ENCODE results near the gene PRKN.
"Not testable (repeated sequence)": the region's sequence is repeated elsewhere in the genome, so short reads cannot be mapped to it uniquely, and the experiment has no call there.

The PRKN gene

DNA sequence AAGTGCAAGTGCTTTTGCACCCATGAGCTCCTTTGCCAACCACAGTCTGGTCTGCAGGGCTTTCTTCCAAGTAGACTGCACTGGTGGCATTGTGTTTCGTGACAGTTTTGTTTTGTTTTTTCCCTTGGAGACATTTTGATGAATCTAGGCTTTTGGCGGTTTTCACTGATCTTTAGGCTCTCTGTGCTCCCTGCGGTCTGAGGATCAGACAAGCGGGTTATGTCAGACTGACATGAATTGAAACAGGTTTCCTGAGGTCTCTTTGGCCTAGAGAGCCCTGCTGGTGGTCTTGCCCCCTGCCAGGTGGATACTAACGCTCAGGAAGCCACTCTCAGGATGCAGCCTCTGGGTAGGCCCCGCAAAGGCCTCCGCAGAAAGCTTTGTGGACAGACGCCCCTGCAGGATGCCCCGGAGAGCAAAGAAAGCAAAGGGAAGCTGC lies 898.3 kb downstream of the PRKN start:
- DNase-seq: no peak

DNA sequence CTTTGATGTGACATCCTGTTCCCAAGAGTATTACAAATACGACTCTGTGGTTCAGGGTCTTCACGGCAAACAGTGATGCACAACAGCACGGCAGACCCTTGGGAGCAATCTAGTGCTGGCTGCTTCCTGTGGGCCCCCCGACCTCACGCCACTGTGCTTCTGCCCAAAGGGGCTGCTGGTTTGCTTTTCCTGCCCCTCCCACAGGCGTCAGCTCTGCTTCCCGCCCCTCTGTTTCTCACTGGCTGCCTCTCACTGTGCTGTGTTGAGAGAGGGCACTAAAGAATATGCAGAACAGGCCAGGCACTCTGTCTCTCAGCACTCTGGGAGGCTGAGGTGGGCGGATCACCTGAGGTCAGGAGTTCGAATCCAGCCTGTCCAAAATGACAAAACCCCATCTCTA lies 899.2 kb downstream of the PRKN start:
- DNase-seq: no peak

DNA sequence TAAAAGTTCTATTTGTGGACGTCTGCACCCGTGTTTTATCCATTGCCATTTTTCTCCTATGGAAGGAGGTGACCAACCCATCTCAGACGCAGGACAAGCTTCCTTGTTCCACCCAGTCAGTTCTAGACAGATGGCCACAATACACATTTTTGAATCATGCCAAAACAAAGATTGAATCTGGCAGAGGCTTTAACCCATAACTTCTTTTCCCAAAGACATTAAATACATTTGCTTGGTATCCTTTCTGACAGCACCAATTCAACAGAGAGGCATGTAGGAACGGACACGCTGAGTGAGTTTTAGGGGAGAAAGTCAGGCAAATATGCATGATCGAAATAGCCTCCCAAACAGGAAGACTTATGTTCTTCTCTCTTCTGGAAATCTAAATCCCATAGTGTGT lies 901.1 kb downstream of the PRKN start:
- DNase-seq: no peak

DNA sequence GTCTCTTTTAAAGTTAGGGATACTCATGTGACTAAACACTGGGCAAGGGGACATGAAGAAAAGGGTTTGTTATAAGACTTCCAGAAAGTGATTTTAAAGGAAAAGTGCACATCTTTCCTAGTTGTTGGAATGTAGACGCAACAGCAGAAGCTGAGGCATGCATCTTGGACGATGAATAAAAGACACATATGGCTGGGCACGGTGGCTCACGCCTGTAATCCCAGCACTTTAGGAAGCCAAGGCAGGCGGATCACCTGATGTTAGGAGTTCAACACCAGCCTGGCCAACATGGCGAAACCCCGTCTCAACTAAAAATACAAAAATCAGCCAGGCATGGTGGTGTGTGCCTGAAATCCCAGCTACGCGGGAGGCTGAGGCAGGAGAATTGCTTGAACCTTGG lies 905.4 kb downstream of the PRKN start:
- DNase-seq: not testable (repeated sequence)

DNA sequence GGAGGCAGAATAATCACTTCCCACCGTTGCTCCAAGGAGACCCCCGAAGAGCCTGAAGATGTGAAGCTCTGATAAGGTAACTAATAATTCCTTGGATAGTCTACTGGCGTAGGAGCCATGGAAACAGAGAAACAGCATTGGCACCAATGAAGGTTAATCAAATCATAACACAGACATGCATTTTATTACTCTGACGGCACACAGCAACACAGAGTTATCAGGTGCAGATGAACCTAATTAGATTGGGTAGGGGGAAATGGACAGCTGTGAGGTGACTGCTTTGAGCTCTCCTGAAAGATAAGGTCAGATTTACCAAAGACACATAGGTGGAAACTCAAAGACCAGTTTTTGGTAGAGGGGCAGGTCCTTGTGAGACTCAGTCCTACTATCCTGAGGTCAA lies 909.7 kb downstream of the PRKN start:
- no peak for DNase-seq

DNA sequence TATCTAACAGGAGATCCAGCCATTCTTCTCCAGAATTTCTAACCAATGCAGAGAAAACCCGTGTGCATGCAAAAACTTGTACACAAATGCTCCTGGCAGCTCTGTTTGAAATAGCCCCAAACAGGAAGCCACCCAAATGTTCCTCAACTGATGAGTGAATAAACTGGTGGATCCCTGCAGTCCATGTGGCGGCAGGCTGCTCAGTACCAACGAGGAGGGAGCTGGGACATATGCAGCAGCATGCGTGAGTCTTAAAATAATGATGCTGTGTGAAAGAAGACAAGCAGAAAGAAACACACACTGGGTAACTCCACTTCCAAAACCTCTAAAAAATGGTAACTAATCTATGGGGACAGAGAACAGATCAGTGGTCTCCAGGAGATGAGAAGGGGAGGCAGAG lies 911.6 kb downstream of the PRKN start:
- no peak for DNase-seq

DNA sequence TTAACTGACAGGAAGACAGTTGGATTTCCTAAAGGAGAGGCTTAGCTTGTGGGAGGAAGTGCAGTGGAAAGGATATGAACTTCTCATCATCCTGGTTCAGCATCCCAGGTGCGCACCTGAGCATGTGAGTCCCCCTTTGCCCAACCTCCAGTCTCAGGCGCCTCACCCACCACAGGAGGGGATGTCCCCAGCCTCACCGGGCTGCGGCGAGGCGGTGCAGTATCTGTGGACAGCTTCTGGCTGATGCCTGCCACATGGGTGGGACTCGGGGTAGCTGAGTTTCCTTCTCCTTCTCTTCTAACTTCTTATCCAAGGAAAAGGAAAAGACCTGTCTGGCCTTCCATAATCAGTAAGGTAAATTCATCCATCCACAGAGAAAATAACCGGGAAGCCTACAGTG lies 914.4 kb downstream of the PRKN start:
- no peak for DNase-seq

DNA sequence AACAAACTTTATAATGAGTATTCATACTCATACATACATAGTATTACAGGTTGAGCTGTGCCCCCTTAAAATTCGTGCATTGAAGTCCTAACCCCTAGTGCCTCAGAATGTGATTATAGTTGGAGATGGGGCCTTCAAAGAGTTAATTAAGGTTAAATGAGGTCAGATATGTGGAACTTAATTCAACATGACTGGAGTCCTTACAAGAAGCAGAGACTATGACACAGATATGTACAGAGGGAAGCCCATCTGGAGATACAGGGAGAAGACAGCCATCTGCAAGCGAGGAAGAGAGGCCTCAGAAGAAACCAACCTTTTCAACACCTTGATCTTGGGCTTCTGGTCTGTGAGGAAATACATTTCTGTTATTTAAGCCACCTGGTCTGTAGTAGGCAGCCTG lies 917.6 kb downstream of the PRKN start:
- no peak for DNase-seq

DNA sequence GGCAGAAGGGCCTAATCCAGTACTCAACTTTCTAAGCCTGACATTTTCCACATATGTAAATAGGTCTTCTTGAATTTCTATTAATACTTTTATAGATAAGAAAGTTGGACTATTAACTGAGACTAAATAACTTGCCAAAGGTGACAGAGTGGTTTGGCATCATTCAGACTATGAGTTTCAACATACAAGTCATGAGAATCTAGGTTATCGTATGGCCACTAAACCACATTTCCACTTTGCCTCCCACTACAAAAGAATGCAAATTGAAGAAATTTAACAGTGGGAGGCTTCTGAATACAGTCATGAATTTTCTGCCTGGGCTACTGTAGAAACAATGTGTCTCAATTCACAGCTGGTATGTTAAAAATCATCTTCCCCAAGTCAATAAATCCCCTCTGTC lies 922.7 kb downstream of the PRKN start:
- no peak for DNase-seq

DNA sequence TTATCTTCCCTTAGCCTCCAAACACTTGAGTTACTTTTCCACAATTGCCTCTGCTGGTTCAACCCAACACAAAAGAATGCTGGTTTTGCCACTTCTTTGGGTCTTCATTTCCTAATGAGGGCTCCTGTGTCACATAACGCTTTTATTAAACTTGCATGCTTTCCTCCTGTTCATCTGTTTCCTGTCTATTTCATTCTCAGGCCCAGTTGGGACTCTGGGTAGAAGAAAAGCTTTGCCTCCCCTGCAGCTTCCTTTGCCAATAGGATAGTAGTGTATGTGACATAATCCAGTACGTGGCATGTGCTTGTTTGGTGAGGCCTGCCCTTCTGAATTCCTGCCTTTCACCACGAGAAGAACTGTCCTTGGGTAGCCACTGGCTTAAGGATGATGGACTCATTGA lies 924.4 kb downstream of the PRKN start:
- no peak for DNase-seq

DNA sequence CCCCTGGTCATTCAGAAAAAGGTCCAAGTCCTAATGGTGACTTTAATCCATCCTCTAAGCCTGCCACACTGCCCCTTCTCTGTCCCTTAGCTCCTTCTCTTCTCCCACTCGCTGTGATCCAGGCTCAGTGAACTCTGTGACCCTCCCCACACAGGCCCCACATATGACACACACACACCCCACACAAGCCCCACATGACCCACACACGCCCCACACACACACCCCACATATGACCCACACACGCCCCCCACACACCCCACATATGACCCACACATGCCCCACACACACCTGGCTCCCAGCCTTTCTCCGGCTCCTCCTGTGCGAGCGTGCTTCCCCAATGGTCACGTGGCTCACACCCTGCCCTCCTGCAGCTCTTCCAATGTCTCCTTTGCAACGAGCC lies 925.3 kb downstream of the PRKN start:
- no peak for DNase-seq

DNA sequence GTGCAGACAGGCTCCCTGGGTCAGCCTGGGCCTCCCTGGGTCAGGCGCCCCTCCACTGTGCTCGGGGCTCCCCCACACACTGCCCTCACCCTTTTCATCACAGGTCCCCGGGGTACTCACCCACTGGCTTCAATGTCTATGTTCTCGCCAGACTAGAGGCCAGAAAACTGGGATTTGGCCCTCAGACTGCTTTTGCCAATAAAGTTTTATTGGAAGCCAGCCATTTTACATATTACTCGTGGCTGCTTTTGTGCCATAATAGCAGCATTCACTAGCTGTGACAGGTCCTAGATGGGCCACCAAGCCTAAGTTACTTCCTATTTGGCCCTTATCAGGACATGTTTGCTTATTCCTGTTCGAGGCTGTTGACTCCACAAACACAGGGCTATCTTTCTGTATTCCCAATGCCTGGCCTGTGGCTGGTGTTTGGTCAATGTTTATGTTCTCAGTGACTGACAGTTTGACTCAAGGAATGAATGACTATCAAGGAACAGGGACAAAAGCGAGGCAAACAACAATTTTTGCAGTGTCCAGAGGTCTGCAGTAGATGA lies 928.6 kb downstream of the PRKN start:
- DNase-seq: no peak

DNA sequence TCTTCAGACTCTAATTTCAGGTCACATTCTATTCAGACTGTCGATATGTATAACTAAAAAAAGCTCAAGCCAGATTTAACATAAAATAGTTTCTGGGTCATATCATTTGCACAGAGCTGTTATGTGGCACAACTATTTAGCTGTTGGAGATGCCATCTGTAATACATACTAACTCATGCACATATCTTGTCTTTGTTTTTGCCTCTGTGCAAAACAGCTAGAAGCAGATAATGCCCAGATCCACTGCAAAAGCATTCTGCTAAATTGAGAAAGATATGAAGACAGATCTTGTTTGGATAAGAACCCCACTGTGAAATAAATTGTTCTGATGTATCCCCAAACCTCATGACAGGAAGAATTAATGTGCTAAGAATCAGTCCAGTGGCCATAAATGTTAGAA lies 930.9 kb downstream of the PRKN start:
- DNase-seq: no peak

DNA sequence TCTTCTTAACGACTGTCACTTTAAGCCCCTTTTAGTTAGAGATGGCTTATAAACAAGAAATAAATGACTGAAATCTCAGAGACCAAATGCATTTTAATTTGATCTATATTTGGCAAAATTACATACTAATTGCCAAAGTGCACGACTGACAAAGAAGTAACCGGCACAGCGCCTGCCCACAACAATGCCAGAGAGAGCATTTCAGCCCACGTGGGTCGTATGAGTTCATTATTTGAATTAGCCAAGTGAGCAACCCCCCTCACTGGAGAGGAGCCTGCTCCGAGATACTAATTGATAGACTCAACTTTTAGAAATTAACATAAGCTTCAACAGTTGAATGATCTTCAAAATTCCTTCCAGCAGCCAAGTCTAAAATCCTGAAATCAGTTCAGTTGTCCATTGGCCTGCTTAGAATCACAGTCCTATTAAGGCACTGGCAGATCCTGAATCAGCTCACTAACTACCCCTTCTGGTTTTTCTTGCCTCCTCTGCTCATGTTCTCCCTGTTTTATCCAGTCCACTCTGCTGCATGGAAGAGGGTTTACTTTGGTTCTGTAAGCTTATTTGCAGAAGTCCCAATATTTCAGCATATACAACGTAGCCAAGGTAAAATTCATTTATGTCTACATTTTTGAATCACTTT lies 934.6 kb downstream of the PRKN start:
- DNase-seq: no peak

DNA sequence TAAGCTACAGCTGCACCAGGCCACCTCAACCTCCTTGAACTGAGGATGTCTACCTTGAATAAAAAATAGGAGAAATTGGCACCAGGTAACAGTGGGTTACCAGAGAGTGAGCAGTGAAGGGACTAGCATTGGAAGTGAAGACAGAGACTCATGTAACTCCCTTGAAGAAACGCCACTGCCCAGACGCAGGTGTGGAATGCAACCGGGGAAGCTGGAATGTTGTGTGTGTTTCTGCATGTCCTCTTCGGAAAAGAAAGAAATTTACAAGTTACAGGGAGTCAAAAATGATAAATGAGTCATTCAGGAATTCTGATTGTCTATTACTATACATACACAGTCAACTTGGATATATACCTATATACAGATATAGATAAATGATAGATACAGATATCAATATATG lies 939.0 kb downstream of the PRKN start:
- DNase-seq: no peak

DNA sequence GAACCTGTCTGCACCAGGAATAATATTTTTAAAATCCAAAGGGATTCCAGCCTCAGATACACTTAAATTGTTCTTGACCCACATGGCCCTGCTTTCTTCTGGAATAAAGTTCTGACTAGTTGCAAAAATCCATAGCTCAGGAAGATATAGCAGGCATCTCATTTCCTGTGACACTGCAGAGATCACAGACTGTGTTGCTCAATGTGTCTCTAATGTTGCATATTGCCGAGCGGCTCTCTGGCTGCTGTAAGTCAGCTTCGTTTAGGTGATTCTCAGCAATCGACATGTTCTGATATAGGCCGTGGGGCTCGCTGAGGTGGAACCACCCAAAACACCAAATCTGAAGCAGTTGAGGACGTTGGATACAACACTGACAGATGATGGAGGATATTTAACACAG lies 955.4 kb downstream of the PRKN start:
- DNase-seq: no peak

DNA sequence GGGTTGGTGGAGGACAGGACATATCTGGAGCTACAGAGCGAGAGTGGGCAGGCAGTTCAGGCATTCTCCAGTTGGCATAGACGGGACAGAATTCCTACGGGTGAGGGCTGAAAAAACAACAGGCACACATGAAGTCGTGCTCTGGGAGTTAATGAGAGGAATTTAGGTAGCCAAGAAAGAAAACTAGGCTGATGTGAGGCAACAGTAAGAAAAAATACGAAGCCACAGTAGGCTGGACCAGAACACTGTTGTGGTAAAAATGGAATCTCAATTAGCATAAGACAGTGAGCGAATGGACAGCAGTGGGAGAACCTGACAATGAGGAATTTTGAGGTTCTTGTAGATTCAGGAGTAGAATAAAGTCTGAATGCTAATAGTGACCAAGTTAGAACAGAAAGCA lies 965.6 kb downstream of the PRKN start:
- no peak for DNase-seq

DNA sequence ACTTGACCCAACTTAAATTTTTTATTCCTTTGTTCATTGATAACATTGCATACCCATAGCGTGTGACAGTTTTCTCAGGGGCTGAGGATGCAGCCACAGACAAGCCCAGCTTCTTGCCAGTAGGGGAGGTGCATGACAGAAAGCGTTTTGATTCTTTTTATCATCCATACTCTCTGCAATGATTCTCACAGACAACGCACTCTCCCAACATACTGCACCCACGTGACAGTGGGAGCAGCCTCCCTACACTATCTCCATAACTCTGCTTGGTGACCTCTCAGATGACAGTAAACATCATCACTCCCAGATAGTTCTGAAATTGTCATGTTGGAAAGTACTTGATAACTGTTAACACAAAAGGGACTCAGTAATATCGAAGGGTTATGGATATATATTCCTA lies 972.5 kb downstream of the PRKN start:
- no peak for DNase-seq

DNA sequence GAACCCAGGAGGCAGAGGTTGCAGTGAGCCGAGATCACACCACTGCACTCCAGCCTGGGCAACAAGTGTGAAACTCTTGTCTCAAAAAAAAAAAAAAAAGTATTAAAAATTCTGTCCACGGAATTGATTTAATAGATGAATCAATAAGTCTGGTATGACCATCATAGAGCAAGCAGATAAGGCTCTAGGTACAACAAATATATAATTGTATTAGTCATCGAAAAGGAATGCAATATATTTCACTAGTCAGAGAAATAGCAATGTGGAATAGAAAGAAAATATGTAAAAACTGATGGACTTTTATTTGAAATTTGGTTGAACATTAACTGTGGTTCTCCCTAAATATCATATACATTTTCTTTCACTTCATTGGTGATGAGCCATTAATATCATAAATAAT lies 976.9 kb downstream of the PRKN start:
- DNase-seq: no peak

DNA sequence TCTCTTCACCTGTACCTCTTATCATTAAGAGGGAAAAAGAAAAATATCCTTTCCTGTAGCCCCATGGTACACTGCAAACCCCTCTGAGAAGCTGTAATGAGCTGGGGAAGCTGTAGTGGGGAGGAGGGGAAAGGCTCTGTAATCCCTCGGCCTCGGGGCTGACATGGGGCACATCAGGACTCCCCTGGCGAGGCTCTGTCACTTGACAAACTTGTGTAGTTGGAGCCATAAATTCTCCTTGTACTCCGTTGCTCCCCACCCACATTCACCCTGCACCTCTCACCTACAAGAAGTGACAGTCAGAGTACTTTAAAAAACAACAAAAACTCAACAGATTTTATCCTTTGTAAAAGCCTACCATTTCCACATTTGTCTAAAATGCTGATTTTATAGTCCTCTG lies 978.0 kb downstream of the PRKN start:
- DNase-seq: no peak

DNA sequence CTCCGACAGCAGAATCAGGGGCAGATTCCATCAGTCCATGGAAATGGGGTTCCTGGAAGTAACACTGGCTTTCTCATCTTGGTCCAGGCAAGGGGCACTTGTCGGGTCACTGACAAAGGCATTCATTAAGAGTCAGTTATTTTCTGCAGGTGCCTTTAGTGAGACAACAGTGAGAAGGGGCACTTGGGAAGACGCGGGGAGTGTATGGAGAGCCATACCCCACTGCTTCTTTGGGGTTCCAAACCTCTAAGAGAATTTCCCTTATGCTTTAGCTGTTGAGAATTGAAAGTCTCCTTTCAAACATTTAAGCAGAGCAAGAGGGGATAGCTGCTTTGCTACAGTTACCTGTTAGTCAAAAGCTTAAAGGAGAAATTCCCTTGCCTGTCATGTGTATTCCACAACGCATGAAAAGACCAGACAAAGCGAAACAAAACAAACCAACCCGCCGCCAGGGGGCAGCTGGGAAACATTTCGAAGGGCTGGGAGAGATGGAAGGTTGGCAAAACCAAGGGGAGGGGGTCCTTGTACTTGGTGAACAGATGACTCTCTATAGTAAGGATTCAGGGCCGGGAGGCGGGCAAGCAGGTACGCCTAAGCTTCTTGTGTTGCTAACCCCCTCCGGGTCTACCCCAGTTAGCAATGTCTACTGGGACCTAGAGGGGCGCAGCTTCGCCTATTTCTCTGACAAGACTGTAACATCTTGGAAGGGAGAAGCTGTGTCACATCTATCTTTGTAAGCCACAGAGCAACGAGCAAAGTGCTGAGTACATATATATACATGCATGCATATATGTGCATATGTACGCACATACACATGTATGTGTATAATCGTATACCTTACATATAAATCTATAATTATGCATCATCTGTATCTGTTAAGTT lies 978.8 kb downstream of the PRKN start:
- DNase-seq: peak; percentile 63

DNA sequence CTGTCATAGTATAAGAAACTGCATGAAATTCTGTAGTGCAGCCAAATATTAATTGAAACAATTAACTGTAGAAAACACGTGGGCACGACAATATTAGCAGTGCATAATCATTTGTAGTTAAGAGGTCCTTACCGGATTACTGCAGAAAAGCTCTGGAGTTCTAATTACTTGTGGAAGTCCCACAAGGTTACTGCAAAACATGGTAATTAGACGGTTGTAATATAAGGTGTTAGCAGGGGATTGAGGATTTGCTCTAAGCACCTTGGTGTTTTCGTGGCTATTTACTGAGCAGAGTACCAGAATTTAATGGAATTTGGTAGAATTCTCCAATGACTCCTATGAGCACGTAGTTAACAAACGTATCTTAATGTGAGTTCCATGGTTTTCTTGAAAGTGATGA lies 980.1 kb downstream of the PRKN start:
- DNase-seq: no peak

DNA sequence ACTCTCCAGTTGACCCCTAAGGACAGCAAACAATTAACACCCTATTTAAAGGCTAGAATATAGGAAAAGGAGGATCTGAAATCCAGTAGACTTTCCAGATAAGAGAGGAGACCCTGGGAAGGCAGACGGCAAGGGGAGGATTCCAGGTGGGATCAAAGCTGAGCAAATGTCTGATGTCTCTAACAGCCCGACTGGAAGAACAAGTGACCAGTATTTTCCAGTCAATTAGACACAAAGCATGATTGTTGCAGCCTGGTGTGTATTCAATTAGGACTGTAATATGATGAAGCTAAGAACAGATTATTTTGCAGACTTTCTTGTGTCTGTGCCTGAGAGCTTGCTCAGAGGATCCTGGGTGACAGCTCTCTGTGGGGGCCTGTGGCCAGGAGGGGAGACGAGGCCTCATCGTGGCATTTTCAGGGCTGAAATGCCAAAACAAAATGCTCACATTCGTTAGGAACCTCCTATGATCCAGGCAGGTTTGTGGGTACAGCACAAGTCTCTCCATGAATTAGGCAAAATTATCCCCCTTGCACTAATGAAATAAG lies 981.9 kb downstream of the PRKN start:
- no peak for DNase-seq

DNA sequence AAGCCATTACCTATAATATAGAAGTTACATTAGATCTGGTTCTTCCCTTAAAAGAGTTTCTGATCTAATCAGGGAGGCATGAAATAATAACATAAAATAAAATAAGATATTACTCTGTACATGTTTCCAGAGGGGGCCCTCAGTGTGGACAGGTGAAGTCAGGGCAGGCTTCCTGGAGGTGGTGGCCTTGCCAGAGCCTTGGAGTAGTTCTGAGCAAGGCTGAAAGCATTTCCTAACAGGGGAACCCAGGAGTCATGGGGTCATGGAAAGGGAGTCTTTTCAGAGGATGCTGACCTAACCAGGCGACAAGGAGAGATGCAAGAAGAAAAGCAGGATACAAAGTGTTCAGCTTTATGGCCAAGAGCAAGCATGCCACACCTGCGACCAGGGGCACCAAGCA lies 982.4 kb downstream of the PRKN start:
- no peak for DNase-seq
